Right lobe of liver (tissue), 6 donors: ENCODE measurements around the gene DYRK1A. TPM values are rescaled to one million over a fixed set of nuclear protein-coding genes. Genes with fewer than 3 reads are reported as not detected.

Experiments used
- ATAC-seq, 4 donors: fragments of 200-7000 bp; cut with Tn5 transposase; one replicate each; pipeline ENCODE4 v1.9.1; 2020; ENCODE audit warnings: mild to moderate bottlenecking in 4 of 4, moderate library complexity in 4 of 4
- DNase-seq, 3 donors: peaks; one replicate each; pipeline ENCODE4 v3.0.0-alpha.2; 2020
- H3K27ac ChIP-seq, 3 donors: fragments of 200-600 bp; one replicate each; pipeline ENCODE4 v1.8.0; 2022
- H3K27me3 ChIP-seq, 2 donors: fragments of 200-600 bp; one replicate each; pipeline ENCODE4 v1.8.0; 2022
- H3K36me3 ChIP-seq, 4 donors: fragments of 200-600 bp; sonication (generic) in 1 of 4; one replicate each; pipeline versions ENCODE4 v1.5.1 to v1.8.0; 2017 to 2022; ENCODE audit warnings: control low read depth in 1 of 4
- H3K4me1 ChIP-seq, 4 donors: fragments of 200-600 bp; sonication (generic) in 1 of 4; one replicate each; pipeline versions ENCODE4 v1.5.1 to v1.8.0; 2017 to 2022; ENCODE audit warnings: control low read depth in 1 of 4
- H3K4me3 ChIP-seq, 3 donors: fragments of 200-600 bp; one replicate each; pipeline ENCODE4 v1.8.0; 2022
- H3K9me3 ChIP-seq, 4 donors: fragments of 200-600 bp; sonication (generic) in 1 of 4; one replicate each; pipeline versions ENCODE4 v1.5.1 to v1.8.0; 2017 to 2022; ENCODE audit warnings: control low read depth in 1 of 4
- POLR2A ChIP-seq: fragments of 450-650 bp; IDR thresholded peaks from one replicate; pipeline ENCODE4 v1.6.1; 2017; ENCODE audit warnings: antibody characterized with exemption, mild to moderate bottlenecking
- WGBS: methylation state at CpG from one replicate; pipeline ENCODE4 v1.1.6; 2018; ENCODE audit warnings: low coverage, low lambda C conversion rate; ENCODE audit not compliant: insufficient coverage; ENCODE audit errors: missing lambda C conversion rate; 5-methylcytosine and 5-hydroxymethylcytosine counted together
- intact Hi-C, 2 donors: fragments of 100-400 bp; cut with DNase I; formaldehyde crosslinking; loops; one replicate each; pipeline versions ENCODE4 v1.11.2 to v1.14.1; 2022
- total RNA-seq, 6 experiments: library from RNA; depleted of rRNA in 2 of 6; stranded (reverse); fragments of >200 nt in 2 of 6; fragmentation: NEBNext Ultra II Directional in 3 of 6; extraction: Animal tissue kit (Norgen Biotek cat#: 25700) in 3 of 6; gene quantifications; one replicate each; pipeline versions ENCODE4 v1.1.0 to v1.2.4, GENCODE V29; 2016 to 2023
- TF ChIP-seq, protein P1 (sequence below), 4 donors: fragments of 200-600 bp in 3 of 4; fragments of 450-650 bp in 1 of 4; IDR thresholded peaks; one replicate each; pipeline versions ENCODE4 v1.5.1 to v1.8.0; 2016 to 2022; ENCODE audit warnings: antibody characterized with exemption in 4 of 4, mild to moderate bottlenecking in 2 of 4
- donor health status: DM: no; HTN: yes; CAD: no.
- donor health status: DM: no; HTN: no; CAD: no.
- donor health status: DM: no; HTN: no; CAD: no.
- donor health status: DM: no; HTN: yes; CAD: no.
- donor health status: DM: no; HTN: yes; CAD: no.

The DYRK1A gene
- total RNA-seq, 6 experiments from 2014 or later = 20.6 to 32.5 (median 25.7) TPM

DNA sequence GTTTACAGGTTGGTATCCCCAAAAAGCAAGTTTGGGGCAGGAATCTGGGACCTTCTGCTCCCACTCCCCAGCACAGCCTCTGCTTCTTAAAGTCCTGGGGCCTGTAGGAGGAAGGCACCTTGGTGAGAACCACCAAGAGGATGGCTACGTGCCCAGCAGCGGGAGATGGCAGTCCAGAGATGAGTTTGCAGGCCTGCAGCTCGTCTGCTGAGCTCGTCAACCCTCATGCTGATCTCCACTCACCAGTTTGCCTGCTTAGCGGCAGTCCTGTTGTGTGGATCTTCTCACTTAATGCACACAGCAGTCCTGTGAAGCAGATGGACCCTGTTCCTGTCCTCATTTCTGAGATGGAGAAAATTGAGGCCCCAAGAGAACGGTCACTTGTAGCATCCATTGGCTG is 160.5 kb downstream of the DYRK1A start:
- no peaks in the 10 kb centered on the region for H3K27me3 ChIP-seq
- TF ChIP-seq POLR2A = no peak
- TF ChIP-seq, protein P1, sequence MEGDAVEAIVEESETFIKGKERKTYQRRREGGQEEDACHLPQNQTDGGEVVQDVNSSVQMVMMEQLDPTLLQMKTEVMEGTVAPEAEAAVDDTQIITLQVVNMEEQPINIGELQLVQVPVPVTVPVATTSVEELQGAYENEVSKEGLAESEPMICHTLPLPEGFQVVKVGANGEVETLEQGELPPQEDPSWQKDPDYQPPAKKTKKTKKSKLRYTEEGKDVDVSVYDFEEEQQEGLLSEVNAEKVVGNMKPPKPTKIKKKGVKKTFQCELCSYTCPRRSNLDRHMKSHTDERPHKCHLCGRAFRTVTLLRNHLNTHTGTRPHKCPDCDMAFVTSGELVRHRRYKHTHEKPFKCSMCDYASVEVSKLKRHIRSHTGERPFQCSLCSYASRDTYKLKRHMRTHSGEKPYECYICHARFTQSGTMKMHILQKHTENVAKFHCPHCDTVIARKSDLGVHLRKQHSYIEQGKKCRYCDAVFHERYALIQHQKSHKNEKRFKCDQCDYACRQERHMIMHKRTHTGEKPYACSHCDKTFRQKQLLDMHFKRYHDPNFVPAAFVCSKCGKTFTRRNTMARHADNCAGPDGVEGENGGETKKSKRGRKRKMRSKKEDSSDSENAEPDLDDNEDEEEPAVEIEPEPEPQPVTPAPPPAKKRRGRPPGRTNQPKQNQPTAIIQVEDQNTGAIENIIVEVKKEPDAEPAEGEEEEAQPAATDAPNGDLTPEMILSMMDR (IDR thresholded peaks at IDR 0.05) = no peak
- H3K9me3 ChIP-seq = no peaks in the 10 kb centered on the region
- WGBS = 83% methylated on average over 3 of the region's 6 CpGs
- H3K4me1 ChIP-seq = no peaks in the 10 kb centered on the region
- H3K36me3 ChIP-seq = no peaks in the 10 kb centered on the region
- H3K4me3 ChIP-seq = no peak overlapping the region
- ATAC-seq = no peak
- intact Hi-C loops = no loop called here
- DNase-seq = no peak
- no peak overlapping the region for H3K27ac ChIP-seq

DNA sequence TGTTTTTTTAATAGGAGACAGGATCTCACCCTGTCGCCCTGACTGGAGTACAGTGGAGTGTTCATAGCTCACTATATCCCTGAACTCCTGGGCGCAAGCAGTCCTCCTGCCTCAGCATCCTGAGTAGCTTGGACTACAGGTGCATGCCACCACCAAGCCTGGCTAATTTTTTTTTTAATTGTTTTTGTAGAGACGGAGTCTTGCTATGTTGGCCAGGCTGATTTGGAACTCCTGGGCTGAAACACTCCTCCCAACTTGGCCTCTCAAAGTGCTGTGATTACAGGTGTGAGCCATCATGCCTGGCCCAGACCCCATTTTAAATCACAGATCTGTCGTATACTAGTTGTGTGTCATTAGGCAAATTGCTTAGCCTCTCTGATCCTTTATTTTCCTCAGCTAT is 161.1 kb downstream of the DYRK1A start:
- DNase-seq (no peak), ATAC-seq (no peak)
- WGBS = 96% methylated on average over 3 of the region's 4 CpGs
- H3K4me3 ChIP-seq = no peak overlapping the region
- H3K4me1 ChIP-seq = no peaks in the 10 kb centered on the region
- no peaks in the 10 kb centered on the region for H3K36me3 ChIP-seq
- intact Hi-C loops = no loop called here
- H3K27ac ChIP-seq = no peak overlapping the region
- TF ChIP-seq, protein P1 (IDR thresholded peaks at IDR 0.05) = no peak
- no peak for TF ChIP-seq POLR2A
- H3K9me3 ChIP-seq = no peaks in the 10 kb centered on the region
- no peaks in the 10 kb centered on the region for H3K27me3 ChIP-seq

DNA sequence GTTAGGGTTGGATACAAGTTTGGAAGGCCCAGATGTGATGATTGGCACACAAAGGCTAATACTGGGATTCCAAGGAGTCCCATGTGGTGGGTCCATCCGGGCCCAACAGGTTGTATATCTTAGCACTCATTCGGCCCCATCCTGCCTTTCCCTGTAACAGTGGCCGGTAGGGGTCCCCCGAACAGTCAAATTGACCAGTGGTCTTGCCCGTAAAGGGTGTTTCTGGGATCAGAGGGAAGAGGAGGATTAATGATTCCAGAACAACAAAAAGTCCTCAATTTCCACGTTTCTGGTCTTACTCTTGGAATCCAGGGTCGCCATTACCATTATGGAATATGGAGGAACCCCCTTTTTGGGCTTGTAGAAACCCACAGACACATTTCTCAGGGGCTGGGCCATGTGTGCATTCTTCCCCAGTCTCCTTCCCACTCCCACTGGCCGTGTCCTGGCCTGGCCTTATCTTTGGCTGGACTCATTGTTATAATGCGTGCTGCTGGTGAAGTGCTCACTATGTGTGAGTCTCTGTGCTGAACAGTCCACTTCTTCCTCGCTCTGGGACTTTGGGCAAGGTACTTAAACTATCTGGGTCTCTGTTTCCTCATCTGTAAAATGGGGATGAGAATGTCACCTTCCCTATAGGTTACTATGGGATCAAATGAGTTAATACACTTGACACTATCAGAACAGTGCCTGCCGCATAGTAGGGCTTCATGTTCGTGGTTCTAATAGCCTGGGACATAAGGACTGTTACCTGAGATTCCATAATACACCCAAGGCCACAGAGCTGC is 161.8 kb downstream of the DYRK1A start:
- H3K9me3 ChIP-seq = no peaks in the 10 kb centered on the region
- H3K36me3 ChIP-seq = no peaks in the 10 kb centered on the region
- no peak for TF ChIP-seq POLR2A
- TF ChIP-seq, protein P1 (IDR thresholded peaks at IDR 0.05) = no peak
- no peaks in the 10 kb centered on the region for H3K4me1 ChIP-seq
- intact Hi-C loops = no loop called here
- DNase-seq = no peak
- no peak overlapping the region for H3K27ac ChIP-seq
- H3K27me3 ChIP-seq = no peaks in the 10 kb centered on the region
- WGBS = 79% methylated on average over 9 of the region's 12 CpGs
- no peak for ATAC-seq
- no peak overlapping the region for H3K4me3 ChIP-seq

DNA sequence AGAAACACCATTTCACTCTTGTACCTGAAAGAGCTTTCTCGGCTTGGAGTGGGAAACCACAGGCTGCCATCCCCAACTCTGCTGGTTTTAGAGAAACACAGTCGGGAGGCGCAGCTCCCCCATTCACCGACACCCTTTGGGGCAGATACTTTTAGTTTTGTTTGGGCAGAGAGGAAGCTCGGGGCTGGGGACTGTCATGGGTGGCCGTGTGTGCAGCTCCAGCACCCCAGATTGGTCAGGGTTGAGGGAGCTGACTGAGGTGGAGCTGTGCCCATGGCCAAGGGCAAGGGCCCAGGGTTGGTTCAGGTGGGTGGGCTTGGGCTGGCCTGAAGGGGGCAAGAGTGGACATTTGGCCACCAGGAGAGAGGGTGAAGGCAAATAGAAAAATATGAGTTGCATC is 163.1 kb downstream of the DYRK1A start:
- WGBS = no CpG with 5 or more reads among the region's 6 CpGs
- TF ChIP-seq, protein P1 (IDR thresholded peaks at IDR 0.05) = no peak
- TF ChIP-seq POLR2A = no peak
- intact Hi-C loops = no loop called here
- ATAC-seq (no peak), DNase-seq (no peak)
- H3K36me3 ChIP-seq = no peaks in the 10 kb centered on the region
- H3K27me3 ChIP-seq = no peaks in the 10 kb centered on the region
- H3K4me1 ChIP-seq = no peaks in the 10 kb centered on the region
- H3K4me3 ChIP-seq = no peak overlapping the region
- H3K27ac ChIP-seq = no peak overlapping the region
- no peaks in the 10 kb centered on the region for H3K9me3 ChIP-seq
